Ovary (tissue), 3 donors: ENCODE data around the gene THADA.
A peak's percentile ranks its signal among the peaks of the same experiment; 100 is the strongest.

Source experiments
- EP300 ChIP-seq: sonication (generic); formaldehyde crosslinking; IDR thresholded peaks from one replicate; pipeline ENCODE4 v1.6.1; 2017; ENCODE audit warnings: antibody characterized with exemption
- POLR2A ChIP-seq: fragments of 450-650 bp; IDR thresholded peaks from one replicate; pipeline ENCODE4 v1.6.1; 2017; ENCODE audit warnings: antibody characterized with exemption, mild to moderate bottlenecking, moderate library complexity
- TF ChIP-seq, protein P1 (sequence below), 3 donors: fragments of 450-650 bp in 2 of 3; fragments of 200-600 bp in 1 of 3; IDR thresholded peaks; one replicate each; pipeline versions ENCODE4 v1.5.1 to v1.8.0; 2016 to 2022; ENCODE audit warnings: antibody characterized with exemption in 3 of 3, mild to moderate bottlenecking in 1 of 3
- donor health status: DM: no; HTN: no; CAD: no.

DNA sequence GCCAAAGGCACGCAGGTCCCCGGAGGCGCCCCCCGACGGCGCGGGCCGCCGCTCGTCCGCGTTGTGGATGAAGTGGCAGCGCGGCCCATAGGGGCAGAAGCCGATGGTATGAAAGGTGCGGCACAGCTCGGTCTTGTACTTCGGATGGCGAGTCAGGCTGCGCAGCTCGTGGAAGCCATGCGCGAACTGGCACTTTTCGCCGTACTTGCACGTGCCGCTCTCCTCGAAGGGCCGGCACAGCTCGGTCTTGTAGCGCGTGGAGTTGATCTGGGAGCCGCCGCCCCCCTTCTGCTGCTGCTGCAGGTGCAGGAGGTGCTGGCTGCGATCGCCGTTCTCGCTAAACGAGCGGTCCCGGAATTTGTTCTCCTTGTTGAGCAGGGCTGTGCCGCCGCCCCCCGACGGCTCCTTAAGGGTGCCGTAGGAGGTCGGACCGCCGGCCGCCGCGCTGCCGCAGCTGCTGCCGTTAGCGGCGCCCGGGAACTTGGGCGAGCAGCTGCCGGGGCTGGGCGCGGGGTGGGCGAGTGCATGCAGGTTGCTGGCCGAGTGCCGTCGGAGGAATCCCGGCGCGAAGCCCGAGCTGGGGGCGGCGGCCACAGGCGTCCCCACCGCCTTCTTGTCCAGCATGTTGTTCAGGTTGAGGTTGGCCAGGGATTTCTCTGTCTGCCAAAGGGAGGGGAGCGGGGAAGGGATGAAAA, 370.6 kb downstream of the THADA start:
- TF ChIP-seq, protein P1, sequence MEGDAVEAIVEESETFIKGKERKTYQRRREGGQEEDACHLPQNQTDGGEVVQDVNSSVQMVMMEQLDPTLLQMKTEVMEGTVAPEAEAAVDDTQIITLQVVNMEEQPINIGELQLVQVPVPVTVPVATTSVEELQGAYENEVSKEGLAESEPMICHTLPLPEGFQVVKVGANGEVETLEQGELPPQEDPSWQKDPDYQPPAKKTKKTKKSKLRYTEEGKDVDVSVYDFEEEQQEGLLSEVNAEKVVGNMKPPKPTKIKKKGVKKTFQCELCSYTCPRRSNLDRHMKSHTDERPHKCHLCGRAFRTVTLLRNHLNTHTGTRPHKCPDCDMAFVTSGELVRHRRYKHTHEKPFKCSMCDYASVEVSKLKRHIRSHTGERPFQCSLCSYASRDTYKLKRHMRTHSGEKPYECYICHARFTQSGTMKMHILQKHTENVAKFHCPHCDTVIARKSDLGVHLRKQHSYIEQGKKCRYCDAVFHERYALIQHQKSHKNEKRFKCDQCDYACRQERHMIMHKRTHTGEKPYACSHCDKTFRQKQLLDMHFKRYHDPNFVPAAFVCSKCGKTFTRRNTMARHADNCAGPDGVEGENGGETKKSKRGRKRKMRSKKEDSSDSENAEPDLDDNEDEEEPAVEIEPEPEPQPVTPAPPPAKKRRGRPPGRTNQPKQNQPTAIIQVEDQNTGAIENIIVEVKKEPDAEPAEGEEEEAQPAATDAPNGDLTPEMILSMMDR (IDR thresholded peaks at IDR 0.05), result peak in 1 of 3 donors; percentile 10
- TF ChIP-seq POLR2A (no peak), EP300 (no peak)
